ENCODE results near the gene HTN3. TPM values are rescaled to one million over a fixed set of nuclear protein-coding genes. Genes with fewer than 3 reads are reported as not detected.
A peak's percentile ranks its signal among the peaks of the same experiment; 100 is the strongest.

HTN3 gene
- polyA plus RNA-seq, 1 donor from 2014 or later, result not detected

- H3K9me3 ChIP-seq (ENCODE audit: low read length), result no peaks in the 10 kb centered on the region
- no peak overlapping the region for H3K4me2 ChIP-seq (ENCODE audit: low read length)
- H3K9ac ChIP-seq (ENCODE audit: low read length), result no peak overlapping the region
- H3K36me3 ChIP-seq (ENCODE audit: insufficient read depth, low read length), result no peaks in the 10 kb centered on the region
- H2AFZ ChIP-seq (ENCODE audit: low read depth, low read length), result no peak overlapping the region
- no peak overlapping the region for H3K4me3 ChIP-seq (ENCODE audit: low read length)
- H3K9me2 ChIP-seq (ENCODE audit: insufficient read depth, low read length), result no peaks in the 10 kb centered on the region
- no peaks in the 10 kb centered on the region for H3K27me3 ChIP-seq (ENCODE audit: insufficient read depth, low read depth, low read length)
- H3K27ac ChIP-seq (ENCODE audit: low read length), result no peak overlapping the region
- H4K20me1 ChIP-seq (ENCODE audit: insufficient read depth), result no peaks in the 10 kb centered on the region
- no peaks in the 10 kb centered on the region for H3K79me2 ChIP-seq (replicated peaks; ENCODE audit: insufficient read depth, low read length)
- H3F3A ChIP-seq (ENCODE audit: insufficient read depth, low read length, poor library complexity, severe bottlenecking), result no peaks in the 10 kb centered on the region
- TF ChIP-seq TAF1 (IDR thresholded peaks at IDR 0.05; ENCODE audit: low read depth), result no peak
- peak; percentile 7 for TF ChIP-seq POLR2AphosphoS5 (IDR thresholded peaks at IDR 0.05)
- TF ChIP-seq MXI1 (conservative IDR thresholded peaks at IDR 0.05; ENCODE audit: poor library complexity, severe bottlenecking), result no peak
- TF ChIP-seq RAD21 (conservative IDR thresholded peaks at IDR 0.05), result no peak
Observed at GRCh38 chr4:70059149-70059548, 30.9 kb downstream of the HTN3 start.

GRCh38 chr4:70062000-70062399 lies 33.7 kb downstream of the HTN3 start:
- Histone ChIP-seq H3K4me3 (ENCODE audit: low read length) (no peak overlapping the region), H4K20me1 (ENCODE audit: insufficient read depth) (no peaks in the 10 kb centered on the region), H3K4me2 (ENCODE audit: low read length) (no peak overlapping the region), H3K79me2 (replicated peaks; ENCODE audit: insufficient read depth, low read length) (no peaks in the 10 kb centered on the region), H2AFZ (ENCODE audit: low read depth, low read length) (no peak overlapping the region), H3K27ac (ENCODE audit: low read length) (no peak overlapping the region), H3K9ac (ENCODE audit: low read length) (no peak overlapping the region), H3K9me2 (ENCODE audit: insufficient read depth, low read length) (no peaks in the 10 kb centered on the region), H3F3A (ENCODE audit: insufficient read depth, low read length, poor library complexity, severe bottlenecking) (no peaks in the 10 kb centered on the region), H3K27me3 (ENCODE audit: insufficient read depth, low read depth, low read length) (no peaks in the 10 kb centered on the region), H3K36me3 (ENCODE audit: insufficient read depth, low read length) (no peaks in the 10 kb centered on the region), H3K9me3 (ENCODE audit: low read length) (no peaks in the 10 kb centered on the region)
- TF ChIP-seq TAF1 (IDR thresholded peaks at IDR 0.05; ENCODE audit: low read depth) (no peak), EZH2 (IDR thresholded peaks at IDR 0.05; ENCODE audit: borderline replicate concordance, insufficient read depth, low read length, poor library complexity, severe bottlenecking) (no peak), RAD21 (conservative IDR thresholded peaks at IDR 0.05) (no peak), MXI1 (conservative IDR thresholded peaks at IDR 0.05; ENCODE audit: poor library complexity, severe bottlenecking) (no peak), REST (IDR thresholded peaks at IDR 0.05; ENCODE audit: borderline replicate concordance) (no peak), POLR2AphosphoS5 (IDR thresholded peaks at IDR 0.05) (no peak), CTCF (IDR thresholded peaks at IDR 0.05; ENCODE audit: poor library complexity, severe bottlenecking) (no peak), SMC3 (conservative IDR thresholded peaks at IDR 0.05; ENCODE audit: poor library complexity) (no peak), EP300 (conservative IDR thresholded peaks at IDR 0.05; ENCODE audit: poor library complexity, severe bottlenecking) (no peak)

- Histone ChIP-seq H3F3A (ENCODE audit: insufficient read depth, low read length, poor library complexity, severe bottlenecking) (no peaks in the 10 kb centered on the region), H3K9me2 (ENCODE audit: insufficient read depth, low read length) (no peaks in the 10 kb centered on the region), H3K4me2 (ENCODE audit: low read length) (no peak overlapping the region), H3K27me3 (ENCODE audit: insufficient read depth, low read depth, low read length) (no peaks in the 10 kb centered on the region), H4K20me1 (ENCODE audit: insufficient read depth) (no peaks in the 10 kb centered on the region), H3K27ac (ENCODE audit: low read length) (no peak overlapping the region), H3K9ac (ENCODE audit: low read length) (no peak overlapping the region), H3K79me2 (replicated peaks; ENCODE audit: insufficient read depth, low read length) (no peaks in the 10 kb centered on the region), H3K36me3 (ENCODE audit: insufficient read depth, low read length) (no peaks in the 10 kb centered on the region), H2AFZ (ENCODE audit: low read depth, low read length) (no peak overlapping the region), H3K4me3 (ENCODE audit: low read length) (no peak overlapping the region), H3K9me3 (ENCODE audit: low read length) (no peaks in the 10 kb centered on the region)
- TF ChIP-seq REST (IDR thresholded peaks at IDR 0.05; ENCODE audit: borderline replicate concordance) (no peak), TAF1 (IDR thresholded peaks at IDR 0.05; ENCODE audit: low read depth) (no peak), POLR2AphosphoS5 (IDR thresholded peaks at IDR 0.05) (no peak), RAD21 (conservative IDR thresholded peaks at IDR 0.05) (no peak), MXI1 (conservative IDR thresholded peaks at IDR 0.05; ENCODE audit: poor library complexity, severe bottlenecking) (no peak), SMC3 (conservative IDR thresholded peaks at IDR 0.05; ENCODE audit: poor library complexity) (no peak), EP300 (conservative IDR thresholded peaks at IDR 0.05; ENCODE audit: poor library complexity, severe bottlenecking) (no peak), EZH2 (IDR thresholded peaks at IDR 0.05; ENCODE audit: borderline replicate concordance, insufficient read depth, low read length, poor library complexity, severe bottlenecking) (no peak), CTCF (IDR thresholded peaks at IDR 0.05; ENCODE audit: poor library complexity, severe bottlenecking) (no peak)
Observed at GRCh38 chr4:70080205-70080604, 51.9 kb downstream of the HTN3 start.
